BJ (cell line): ENCODE results near the gene LAMA2. TPM values are rescaled to one million over a fixed set of nuclear protein-coding genes. Genes with fewer than 3 reads are reported as not detected.

ENCODE experiments used
- CTCF ChIA-PET: fragments of 350-600 bp; formaldehyde crosslinking; extraction: SDS; loops from one replicate; lab custom pipeline; 2021; ENCODE audit warnings: antibody characterized with exemption, inconsistent platforms; lab: Yijun Ruan, JAX
- POLR2A ChIA-PET: fragments of 300-600 bp; sonication (Branson Sonifier 250); formaldehyde crosslinking; extraction: SDS; loops from one replicate; lab custom pipeline; 2021; ENCODE audit warnings: antibody characterized with exemption; lab: Charles Lee
- DNase-seq: peaks from one replicate; pipeline ENCODE4 v3.0.0-alpha.2; 2011; ENCODE audit warnings: low read depth
- H3K27me3 ChIP-seq: 2 replicates; pipeline ENCODE4 v1.6.0; 2011; ENCODE audit warnings: low read length; ENCODE audit not compliant: control insufficient read depth, insufficient read depth
- H3K36me3 ChIP-seq: 2 replicates; pipeline ENCODE4 v1.5.1; 2011; ENCODE audit warnings: low read length; ENCODE audit not compliant: control insufficient read depth, insufficient read depth
- H3K4me3 ChIP-seq: 2 replicates; pipeline ENCODE4 v1.5.1; 2011; ENCODE audit warnings: low read depth, mild to moderate bottlenecking, control low read depth, low read length
- polyA plus RNA-seq: library from polyadenylated mRNA; depleted of rRNA; stranded (reverse); fragments of >200 nt; gene quantifications from 2 replicates; pipeline ENCODE4 v1.2.3, GENCODE V29; 2011
- TF ChIP-seq, protein P1 (sequence below): IDR thresholded peaks from 2 replicates; pipeline ENCODE4 v1.5.1; 2011; ENCODE audit warnings: low read depth, mild to moderate bottlenecking, control low read depth, inconsistent platforms, low read length, moderate library complexity; ENCODE audit not compliant: insufficient read depth

LAMA2 gene
- polyA plus RNA-seq, 1 experiment, result 50.0 TPM

DNA sequence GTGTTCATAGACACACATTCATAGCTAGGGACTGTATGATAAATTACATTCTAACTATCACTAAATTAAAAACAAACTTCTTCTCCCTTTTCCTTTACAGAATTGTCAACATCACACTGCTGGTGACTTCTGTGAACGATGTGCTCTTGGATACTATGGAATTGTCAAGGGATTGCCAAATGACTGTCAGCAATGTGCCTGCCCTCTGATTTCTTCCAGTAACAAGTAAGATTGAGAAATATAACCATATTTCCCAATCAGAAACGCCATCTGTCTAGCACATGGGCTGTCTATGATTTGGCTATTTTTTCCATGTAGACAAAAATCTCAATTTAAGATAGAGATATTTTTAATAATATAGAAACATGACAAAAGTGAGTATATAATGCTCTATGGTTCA is 459.3 kb downstream of the LAMA2 start:
- POLR2A ChIA-PET, result no interaction called here
- Histone ChIP-seq H3K27me3 (no peaks in the 10 kb centered on the region), H3K36me3 (no peaks in the 10 kb centered on the region), H3K4me3 (no peak overlapping the region)
- DNase-seq, result no peak
- TF ChIP-seq, protein P1, sequence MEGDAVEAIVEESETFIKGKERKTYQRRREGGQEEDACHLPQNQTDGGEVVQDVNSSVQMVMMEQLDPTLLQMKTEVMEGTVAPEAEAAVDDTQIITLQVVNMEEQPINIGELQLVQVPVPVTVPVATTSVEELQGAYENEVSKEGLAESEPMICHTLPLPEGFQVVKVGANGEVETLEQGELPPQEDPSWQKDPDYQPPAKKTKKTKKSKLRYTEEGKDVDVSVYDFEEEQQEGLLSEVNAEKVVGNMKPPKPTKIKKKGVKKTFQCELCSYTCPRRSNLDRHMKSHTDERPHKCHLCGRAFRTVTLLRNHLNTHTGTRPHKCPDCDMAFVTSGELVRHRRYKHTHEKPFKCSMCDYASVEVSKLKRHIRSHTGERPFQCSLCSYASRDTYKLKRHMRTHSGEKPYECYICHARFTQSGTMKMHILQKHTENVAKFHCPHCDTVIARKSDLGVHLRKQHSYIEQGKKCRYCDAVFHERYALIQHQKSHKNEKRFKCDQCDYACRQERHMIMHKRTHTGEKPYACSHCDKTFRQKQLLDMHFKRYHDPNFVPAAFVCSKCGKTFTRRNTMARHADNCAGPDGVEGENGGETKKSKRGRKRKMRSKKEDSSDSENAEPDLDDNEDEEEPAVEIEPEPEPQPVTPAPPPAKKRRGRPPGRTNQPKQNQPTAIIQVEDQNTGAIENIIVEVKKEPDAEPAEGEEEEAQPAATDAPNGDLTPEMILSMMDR, result no peak
- CTCF ChIA-PET, result interaction anchor here (1.0 kb wide), 1 partner anchor 17 kb away, joined by 3 read pairs; no protein-coding TSS in a partner anchor

DNA sequence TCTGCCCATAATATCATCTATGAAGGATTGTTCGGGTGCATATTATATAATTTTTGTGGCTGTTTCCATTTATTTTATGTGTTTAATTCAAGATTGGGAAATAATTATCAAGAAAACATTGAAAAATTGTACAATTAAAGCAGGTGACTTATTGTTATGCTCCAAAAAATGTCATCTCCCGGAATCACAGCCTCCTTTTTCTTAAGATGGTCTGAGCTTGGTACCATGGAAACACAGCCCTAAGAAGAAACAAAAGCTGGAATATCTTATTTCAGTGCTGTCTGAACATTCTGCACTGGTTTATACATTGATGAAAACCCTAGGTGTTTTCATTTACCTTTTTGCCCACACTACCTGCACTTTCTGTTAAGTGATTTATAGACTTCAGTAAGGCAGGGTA is 459.9 kb downstream of the LAMA2 start:
- TF ChIP-seq, protein P1, result no peak
- no peak for DNase-seq
- Histone ChIP-seq H3K36me3 (no peaks in the 10 kb centered on the region), H3K27me3 (no peaks in the 10 kb centered on the region), H3K4me3 (no peak overlapping the region)
- ChIA-PET POLR2A (no interaction called here), CTCF (interaction anchor here (0.6 to 1.0 kb wide), 2 partner anchors 17 to 22 kb away, joined by 3 read pairs; no protein-coding TSS in a partner anchor)

DNA sequence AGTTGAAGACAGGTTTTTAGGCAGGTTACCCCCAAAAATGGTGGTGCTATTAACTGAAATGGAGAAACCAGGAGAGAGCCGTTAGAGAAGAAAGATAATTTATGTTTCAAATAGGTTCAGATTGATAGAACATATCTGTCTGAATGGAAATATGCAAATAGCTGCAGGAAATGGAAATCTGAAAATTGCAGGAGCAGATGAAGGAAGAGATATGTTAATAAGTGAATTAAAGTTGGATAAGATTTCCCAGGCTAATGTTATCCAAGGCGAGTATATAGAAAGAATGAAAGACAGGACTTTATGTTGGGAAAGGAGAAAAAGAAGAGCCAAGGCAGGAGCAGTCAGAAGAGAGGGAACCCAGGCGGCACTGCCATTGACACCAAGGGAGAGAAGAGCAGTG is 461.4 kb downstream of the LAMA2 start:
- CTCF ChIA-PET, result no interaction called here
- Histone ChIP-seq H3K27me3 (no peaks in the 10 kb centered on the region), H3K4me3 (no peak overlapping the region), H3K36me3 (no peaks in the 10 kb centered on the region)
- DNase-seq, result no peak
- POLR2A ChIA-PET, result no interaction called here
- TF ChIP-seq, protein P1, result no peak

DNA sequence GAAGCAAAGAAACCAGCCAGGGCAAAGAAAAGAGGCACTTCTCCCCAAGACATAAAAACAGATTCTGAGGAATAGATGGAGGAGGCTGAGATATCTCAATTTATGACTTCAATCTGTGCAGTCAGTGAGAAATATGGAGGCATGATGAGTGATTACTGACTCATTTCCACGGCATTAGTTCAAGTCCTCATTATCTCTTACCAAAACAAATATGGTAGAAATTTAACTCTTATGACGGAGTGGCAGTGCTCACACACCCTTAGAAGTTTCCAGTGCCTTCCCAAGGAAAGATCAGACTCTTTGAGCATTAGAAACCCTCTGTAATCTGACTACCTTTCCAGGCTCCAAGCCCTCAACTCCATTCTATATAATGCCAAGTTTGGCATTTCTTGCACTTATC is 463.0 kb downstream of the LAMA2 start:
- no peaks in the 10 kb centered on the region for H3K36me3 ChIP-seq
- CTCF ChIA-PET, result no interaction called here
- H3K27me3 ChIP-seq, result no peaks in the 10 kb centered on the region
- DNase-seq, result peak; percentile 37
- POLR2A ChIA-PET, result no interaction called here
- TF ChIP-seq, protein P1, result no peak
- no peak overlapping the region for H3K4me3 ChIP-seq

DNA sequence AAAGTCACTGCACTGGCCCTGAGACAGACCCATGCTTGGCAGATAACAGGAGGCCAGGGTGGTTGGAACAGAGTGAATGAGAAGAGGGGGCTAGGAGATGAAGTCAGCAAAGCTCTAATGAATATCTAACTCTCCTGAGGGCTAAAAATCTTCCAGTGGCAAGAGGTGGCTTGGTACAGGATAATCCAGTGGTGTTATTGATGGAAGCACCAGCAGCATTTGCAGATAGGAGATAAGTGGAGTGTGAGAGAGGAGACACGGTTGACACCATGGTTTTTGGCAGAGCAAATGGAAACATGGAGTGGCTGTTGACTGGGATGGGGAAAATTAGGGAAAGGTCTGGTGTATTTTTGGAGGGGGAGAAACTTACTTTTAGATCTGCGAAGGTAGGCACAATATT is 464.0 kb downstream of the LAMA2 start:
- TF ChIP-seq, protein P1, result no peak
- Histone ChIP-seq H3K27me3 (no peaks in the 10 kb centered on the region), H3K4me3 (no peak overlapping the region), H3K36me3 (no peaks in the 10 kb centered on the region)
- no peak for DNase-seq
- ChIA-PET POLR2A (no interaction called here), CTCF (no interaction called here)
